ENCODE results near the gene DDX54.

Gene DDX54

DNA sequence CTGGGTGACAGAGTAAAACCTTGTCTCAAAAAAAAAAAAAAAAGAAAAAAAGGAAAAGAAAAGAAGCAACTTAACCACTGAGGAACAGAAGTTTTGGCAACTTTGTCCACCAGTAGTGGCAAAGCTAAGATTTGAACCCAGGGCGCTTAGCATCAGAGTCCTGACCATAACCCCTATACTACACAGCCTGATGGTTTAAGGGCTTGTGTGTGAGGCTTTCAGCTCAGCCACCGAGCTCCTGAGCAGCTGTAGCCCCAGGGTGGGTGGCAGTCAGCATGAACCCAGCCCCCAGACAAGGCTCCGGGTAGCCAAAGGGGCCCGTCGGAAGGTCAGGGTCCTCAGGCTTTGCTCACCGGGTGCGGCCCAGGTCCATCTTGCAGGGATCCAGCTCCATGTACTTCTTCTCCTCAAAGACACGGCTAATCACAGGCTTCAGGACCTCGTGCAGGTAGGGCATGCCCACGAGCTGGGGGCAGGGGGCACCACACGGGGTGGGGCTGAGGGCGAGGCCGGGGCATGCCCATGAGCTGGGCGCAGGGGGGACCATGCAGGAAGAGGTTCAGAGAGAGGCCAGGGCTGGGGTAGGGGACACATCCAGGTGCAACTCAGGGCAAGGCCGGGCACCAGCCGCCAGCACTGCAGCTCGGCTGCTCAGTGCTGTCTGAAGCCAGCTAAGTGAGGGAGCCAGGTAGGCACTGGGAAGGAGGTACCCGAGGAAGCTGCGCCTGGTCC lies 70.7 kb downstream of the DDX54 start:
- DNase-seq = no peak

DNA sequence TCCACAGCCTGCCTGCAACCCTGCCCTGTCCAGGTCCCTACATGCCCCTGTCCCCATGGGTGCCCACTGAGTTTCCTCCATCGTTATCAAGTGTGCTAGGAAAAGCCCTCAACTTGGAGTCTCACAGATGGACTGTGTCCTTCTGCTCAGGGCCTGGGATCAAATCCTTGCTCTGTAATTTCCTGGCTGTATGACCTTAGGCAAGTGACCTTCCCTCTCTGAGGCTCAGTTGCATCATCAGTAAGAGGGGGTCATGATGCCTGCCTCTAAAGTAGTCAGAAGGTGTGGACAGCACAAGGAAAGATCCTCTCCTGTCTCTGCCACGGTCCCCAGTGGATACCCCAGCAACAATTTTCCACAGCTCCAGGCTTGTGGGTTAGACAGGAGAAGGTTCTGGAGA lies 71.9 kb downstream of the DDX54 start:
- DNase-seq = no peak

DNA sequence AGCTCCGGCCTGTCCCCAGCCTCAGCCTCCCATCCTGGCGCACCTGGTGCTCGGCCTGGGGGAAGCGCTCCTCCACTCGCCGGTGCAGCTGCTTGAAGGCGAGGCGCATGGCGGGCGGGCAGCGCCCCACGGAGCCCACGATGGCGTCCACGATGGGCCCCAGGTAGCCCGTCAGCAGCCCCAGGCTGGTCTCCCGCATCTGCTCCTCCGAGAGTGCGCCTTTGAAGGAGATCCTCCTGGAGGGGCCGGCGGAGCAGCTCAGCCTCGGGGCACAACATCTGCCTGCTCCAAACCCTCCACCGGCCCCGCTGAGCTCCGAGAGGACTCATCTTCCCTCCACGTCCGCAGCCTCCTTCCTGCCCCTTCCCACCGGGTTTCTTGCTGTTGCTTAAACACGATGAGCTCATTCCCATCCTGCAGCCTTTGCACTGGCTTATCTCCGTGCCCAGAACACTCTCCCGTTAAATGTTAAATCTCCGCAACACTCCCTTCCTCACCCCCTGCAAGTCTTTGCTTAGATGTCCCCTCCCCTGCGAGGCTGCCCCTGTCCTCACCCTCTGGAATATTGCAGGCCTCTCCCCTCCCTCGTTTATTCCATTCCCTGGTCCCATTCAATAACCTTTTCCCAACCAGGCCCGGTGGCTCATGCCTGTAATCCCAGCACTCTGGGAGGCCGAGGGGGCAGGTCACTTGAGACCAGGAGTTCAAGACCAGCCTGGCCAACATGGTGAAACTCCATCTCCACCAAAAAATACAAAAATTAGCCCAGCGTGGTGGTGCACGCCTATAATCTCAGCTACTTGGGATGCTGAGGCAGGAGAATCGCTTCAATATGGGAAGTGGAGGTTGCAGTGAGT lies 73.0 kb downstream of the DDX54 start:
- no peak for DNase-seq

DNA sequence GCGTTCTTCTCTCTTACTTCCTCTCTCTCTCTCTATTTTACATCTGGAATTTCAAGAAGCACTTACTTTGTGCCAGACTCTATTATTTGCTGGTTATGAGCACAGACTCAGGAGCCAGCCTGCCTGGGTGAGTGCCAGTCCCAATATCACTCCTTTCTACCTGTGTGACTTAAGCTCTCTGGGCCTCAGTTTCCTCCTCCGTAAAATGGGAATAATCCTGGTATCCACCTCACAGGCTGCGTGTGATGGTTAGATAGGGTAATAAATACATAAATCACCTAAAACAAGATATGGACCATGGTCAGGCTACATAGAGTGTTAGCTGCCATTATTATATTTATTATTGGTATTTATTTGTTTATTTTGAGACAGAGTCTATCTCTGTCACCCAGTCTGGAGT lies 74.0 kb downstream of the DDX54 start:
- no peak for DNase-seq

DNA sequence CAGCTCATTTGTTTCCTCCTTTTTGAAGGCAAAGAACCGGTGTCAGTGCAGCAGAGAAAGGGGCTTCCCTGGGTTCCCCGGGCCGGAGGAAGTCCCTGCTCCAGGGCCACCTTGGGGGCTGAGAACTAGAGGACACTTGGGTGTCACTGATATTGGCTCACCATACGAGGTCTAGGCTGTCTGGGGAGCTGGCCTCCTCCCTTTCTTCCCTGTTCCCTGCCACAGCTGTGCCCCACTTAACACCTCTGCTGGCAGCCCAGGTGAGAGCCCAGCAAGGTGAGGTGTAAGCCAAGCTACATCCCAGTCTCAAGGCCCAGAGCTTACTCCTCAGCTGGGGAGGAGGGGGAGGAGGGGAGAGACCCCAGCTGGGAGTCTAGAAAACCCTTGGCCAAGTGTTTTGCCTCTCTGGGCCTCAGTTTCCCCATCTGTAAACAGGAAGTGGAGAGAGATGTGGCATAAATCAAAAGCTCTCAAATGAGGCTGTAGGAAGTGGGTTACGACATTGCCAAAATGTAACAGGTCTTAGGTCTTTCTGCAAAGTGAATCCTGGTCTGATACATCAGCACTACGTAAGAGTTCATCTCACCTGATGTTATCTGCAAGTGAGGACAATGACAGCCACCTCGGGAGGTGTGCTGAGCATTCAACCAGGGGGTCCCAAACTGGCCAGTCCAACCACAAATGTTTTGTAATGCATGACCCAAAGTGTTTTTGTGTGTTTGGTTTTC lies 75.2 kb downstream of the DDX54 start:
- no peak for DNase-seq

DNA sequence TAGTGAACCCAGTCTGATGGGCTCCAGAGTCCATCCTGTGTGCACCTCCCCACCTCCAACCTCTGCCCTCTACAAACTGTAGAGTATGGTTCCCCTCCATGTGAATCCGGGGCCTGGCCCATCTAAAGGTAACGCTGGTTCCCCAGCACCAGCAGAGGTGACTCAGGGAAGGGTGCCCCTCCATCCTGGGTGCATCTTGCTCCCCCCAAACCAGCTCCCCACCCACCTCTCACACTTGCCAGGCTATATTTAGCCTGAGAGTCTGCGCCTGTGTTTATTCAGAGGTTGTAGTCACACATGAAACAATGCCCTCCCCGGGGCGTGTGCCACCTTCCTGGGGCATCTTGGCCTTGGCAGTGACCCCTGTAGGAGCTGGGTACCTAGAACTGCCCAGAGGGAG lies 75.9 kb downstream of the DDX54 start:
- no peak for DNase-seq

DNA sequence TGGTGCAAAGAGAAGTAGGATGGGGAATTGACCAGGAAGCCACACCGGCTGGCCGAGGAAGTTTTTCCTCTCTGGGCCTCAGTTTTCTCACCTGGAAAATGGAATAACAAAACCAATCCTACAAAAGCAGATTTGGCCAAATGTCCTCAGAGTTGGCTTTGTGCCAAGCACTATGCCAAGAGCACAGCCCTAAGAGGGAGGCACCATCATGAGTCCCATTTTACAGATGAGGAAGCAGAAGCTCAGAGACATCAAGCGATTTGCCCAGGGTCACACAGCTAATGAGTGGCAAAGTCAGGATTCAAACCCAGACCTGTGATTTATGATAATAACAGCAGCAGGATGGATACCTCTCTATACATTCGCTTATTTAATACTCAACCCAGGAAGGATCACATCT lies 77.0 kb downstream of the DDX54 start:
- DNase-seq = no peak
